ENCODE data around the gene VTCN1.
"Not testable (repeated sequence)": the region's sequence is repeated elsewhere in the genome, so short reads cannot be mapped to it uniquely, and the experiment has no call there.

VTCN1 gene

GRCh38 chr1:117210831-117211261, at the start of gene VTCN1:
Gene VTCN1, minus strand, starts transcription at chr1:117210927. Its CDS starts 72 bp downstream, at chr1:117210855.
- no peak for FAIRE-seq
- TF ChIP-seq CTCF (IDR thresholded peaks at IDR 0.05; ENCODE audit: insufficient read depth, missing control alignments): no peak
- DNase-seq (ENCODE audit: insufficient read length, low spot score): no peak

GRCh38 chr1:117258791-117259190, 48.1 kb upstream of the VTCN1 start:
- no peak for FAIRE-seq
- no peak for TF ChIP-seq CTCF (IDR thresholded peaks at IDR 0.05; ENCODE audit: insufficient read depth, missing control alignments)
- no peak for DNase-seq (ENCODE audit: insufficient read length, low spot score)

GRCh38 chr1:117258075-117258474, 47.3 kb upstream of the VTCN1 start:
- DNase-seq (ENCODE audit: insufficient read length, low spot score); FAIRE-seq: not testable (repeated sequence)

GRCh38 chr1:117257291-117257690, 46.6 kb upstream of the VTCN1 start:
- TF ChIP-seq CTCF (IDR thresholded peaks at IDR 0.05; ENCODE audit: insufficient read depth, missing control alignments): no peak
- FAIRE-seq (no peak), DNase-seq (ENCODE audit: insufficient read length, low spot score) (no peak)

GRCh38 chr1:117250061-117250606, 39.4 kb upstream of the VTCN1 start:
- no peak for FAIRE-seq
- DNase-seq (ENCODE audit: insufficient read length, low spot score): no peak
- no peak for TF ChIP-seq CTCF (IDR thresholded peaks at IDR 0.05; ENCODE audit: insufficient read depth, missing control alignments)

GRCh38 chr1:117244971-117245370, 34.2 kb upstream of the VTCN1 start:
- no peak for TF ChIP-seq CTCF (IDR thresholded peaks at IDR 0.05; ENCODE audit: insufficient read depth, missing control alignments)
- DNase-seq (ENCODE audit: insufficient read length, low spot score): no peak
- no peak for FAIRE-seq

GRCh38 chr1:117244306-117244705, 33.6 kb upstream of the VTCN1 start:
- TF ChIP-seq CTCF (IDR thresholded peaks at IDR 0.05; ENCODE audit: insufficient read depth, missing control alignments): no peak
- no peak for DNase-seq (ENCODE audit: insufficient read length, low spot score)
- FAIRE-seq: no peak

GRCh38 chr1:117241512-117241911, 30.8 kb upstream of the VTCN1 start:
- FAIRE-seq (no peak), DNase-seq (ENCODE audit: insufficient read length, low spot score) (no peak)
- no peak for TF ChIP-seq CTCF (IDR thresholded peaks at IDR 0.05; ENCODE audit: insufficient read depth, missing control alignments)
